CD8-positive, alpha-beta memory T cell (primary cell): ENCODE measurements around the gene POLE. TPM values are rescaled to one million over a fixed set of nuclear protein-coding genes. Genes with fewer than 3 reads are reported as not detected.

Experiments
- CTCF ChIA-PET: fragments of 350-600 bp; sonication (Branson Sonifier 250); formaldehyde crosslinking; loops from one replicate; lab custom pipeline; 2021; ENCODE audit warnings: antibody characterized with exemption; lab: Charles Lee
- POLR2A ChIA-PET: fragments of 350-600 bp; sonication (Branson Sonifier 250); formaldehyde crosslinking; loops from one replicate; lab custom pipeline; 2021; ENCODE audit warnings: antibody characterized with exemption; lab: Charles Lee
- DNase-seq, 5 donors: peaks; one replicate each; pipeline versions ENCODE4 v3.0.0 to v3.0.0-alpha.2; 2020 to 2022; ENCODE audit warnings: mixed read lengths in 1 of 5
- H3K27ac ChIP-seq: one replicate; pipeline ENCODE4 v1.7.0; 2013; ENCODE audit warnings: low read depth, mild to moderate bottlenecking, low read length, moderate library complexity
- H3K27me3 ChIP-seq: 2 replicates; pipeline ENCODE4 v1.7.0; 2013; ENCODE audit warnings: low read length, mild to moderate bottlenecking; ENCODE audit not compliant: insufficient read depth, poor library complexity, severe bottlenecking
- H3K36me3 ChIP-seq: 2 replicates; pipeline ENCODE4 v1.7.0; 2013; ENCODE audit warnings: mild to moderate bottlenecking, low read length, moderate library complexity; ENCODE audit not compliant: insufficient read depth
- H3K4me1 ChIP-seq: 2 replicates; pipeline ENCODE4 v1.7.0; 2013; ENCODE audit warnings: mild to moderate bottlenecking, low read length, moderate library complexity; ENCODE audit not compliant: insufficient read depth
- H3K4me3 ChIP-seq: 2 replicates; pipeline ENCODE4 v1.7.0; 2013; ENCODE audit warnings: mild to moderate bottlenecking, low read length
- H3K9me3 ChIP-seq: 2 replicates; pipeline ENCODE4 v1.7.0; 2013; ENCODE audit warnings: mild to moderate bottlenecking, low read length
- H3K27ac Mint-ChIP-seq, 8 donors: one replicate each; pipeline ENCODE4 v1.8.0; 2020 to 2021; ENCODE audit warnings: mixed read lengths in 8 of 8, mild to moderate bottlenecking in 6 of 8, inconsistent platforms in 3 of 8, moderate library complexity in 3 of 8
- H3K27me3 Mint-ChIP-seq, 2 donors: one replicate each; pipeline ENCODE4 v1.8.0; 2020 to 2021; ENCODE audit warnings: mixed read lengths in 2 of 2, mild to moderate bottlenecking in 1 of 2, moderate library complexity in 1 of 2
- H3K36me3 Mint-ChIP-seq, 3 donors: one replicate each; pipeline ENCODE4 v1.8.0; 2020 to 2021; ENCODE audit warnings: mixed read lengths in 3 of 3, inconsistent platforms in 1 of 3, mild to moderate bottlenecking in 1 of 3
- H3K4me1 Mint-ChIP-seq, 3 donors: one replicate each; pipeline ENCODE4 v1.8.0; 2020 to 2021; ENCODE audit warnings: mixed read lengths in 3 of 3, inconsistent platforms in 1 of 3, mild to moderate bottlenecking in 1 of 3
- H3K4me3 Mint-ChIP-seq, 7 donors: one replicate each; pipeline ENCODE4 v1.8.0; 2020 to 2021; ENCODE audit warnings: mixed read lengths in 7 of 7, mild to moderate bottlenecking in 6 of 7, moderate library complexity in 4 of 7, inconsistent platforms in 2 of 7
- H3K9me3 Mint-ChIP-seq, 5 donors: one replicate each; pipeline ENCODE4 v1.8.0; 2020 to 2022; ENCODE audit warnings: mixed read lengths in 5 of 5, mild to moderate bottlenecking in 3 of 5, moderate library complexity in 2 of 5, inconsistent platforms in 1 of 5
- polyA plus RNA-seq: library from polyadenylated mRNA; unstranded; fragments of 300-500 nt; fragmentation: Illumina TruSeq; gene quantifications from one replicate; pipeline ENCODE4 v1.2.3, GENCODE V29; 2021
- total RNA-seq, 2 experiments: library from RNA; stranded (reverse); gene quantifications; one replicate each; pipeline ENCODE4 v1.2.3, GENCODE V29; 2021

Gene POLE
- total and polyA plus RNA-seq, 3 experiments from 2014 or later: 4.2 to 117 (median 109) TPM

DNA sequence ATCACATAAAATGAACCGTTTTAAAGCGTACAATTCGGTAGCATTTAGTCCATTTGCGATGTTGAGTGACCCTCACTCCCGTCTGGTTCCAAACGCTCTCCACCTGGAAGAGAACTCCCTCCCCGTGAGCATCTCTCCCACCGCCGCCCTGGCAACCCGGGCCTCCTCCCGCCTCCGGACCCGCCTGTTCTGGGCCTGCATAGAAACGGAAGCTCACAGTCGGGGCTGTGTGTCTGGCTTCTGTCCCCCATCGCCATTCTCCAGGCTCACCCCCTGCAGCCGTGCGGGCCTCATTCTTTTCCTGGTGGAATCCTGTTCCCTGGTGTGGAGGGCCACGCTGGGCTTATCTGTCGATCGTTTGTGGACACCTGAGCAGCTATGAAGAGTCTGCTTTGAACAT lies 94.1 kb downstream of the POLE start:
- Histone ChIP-seq H3K27ac (no peak overlapping the region), H3K4me1 (peaks cover 6% of the 10 kb centered on the region), H3K4me3 (no peak overlapping the region), H3K27me3 (peaks cover 4% of the 10 kb centered on the region), H3K9me3 (no peaks in the 10 kb centered on the region), H3K36me3 (no peaks in the 10 kb centered on the region)
- H3K4me1 Mint-ChIP-seq: peaks cover 7 to 15% (median 8%) of the 10 kb centered on the region in 3 donors
- no peak for DNase-seq
- H3K27ac Mint-ChIP-seq: no peak overlapping the region
- H3K36me3 Mint-ChIP-seq: no peaks in the 10 kb centered on the region
- no peaks in the 10 kb centered on the region for H3K9me3 Mint-ChIP-seq
- H3K4me3 Mint-ChIP-seq: no peak overlapping the region
- POLR2A ChIA-PET: interaction anchor here (0.9 kb wide), 1 partner anchor 681 kb away, joined by 5 read pairs; no protein-coding TSS in a partner anchor
- CTCF ChIA-PET: no interaction called here
- H3K27me3 Mint-ChIP-seq: peaks cover 8 to 33% of the 10 kb centered on the region in 2 donors

DNA sequence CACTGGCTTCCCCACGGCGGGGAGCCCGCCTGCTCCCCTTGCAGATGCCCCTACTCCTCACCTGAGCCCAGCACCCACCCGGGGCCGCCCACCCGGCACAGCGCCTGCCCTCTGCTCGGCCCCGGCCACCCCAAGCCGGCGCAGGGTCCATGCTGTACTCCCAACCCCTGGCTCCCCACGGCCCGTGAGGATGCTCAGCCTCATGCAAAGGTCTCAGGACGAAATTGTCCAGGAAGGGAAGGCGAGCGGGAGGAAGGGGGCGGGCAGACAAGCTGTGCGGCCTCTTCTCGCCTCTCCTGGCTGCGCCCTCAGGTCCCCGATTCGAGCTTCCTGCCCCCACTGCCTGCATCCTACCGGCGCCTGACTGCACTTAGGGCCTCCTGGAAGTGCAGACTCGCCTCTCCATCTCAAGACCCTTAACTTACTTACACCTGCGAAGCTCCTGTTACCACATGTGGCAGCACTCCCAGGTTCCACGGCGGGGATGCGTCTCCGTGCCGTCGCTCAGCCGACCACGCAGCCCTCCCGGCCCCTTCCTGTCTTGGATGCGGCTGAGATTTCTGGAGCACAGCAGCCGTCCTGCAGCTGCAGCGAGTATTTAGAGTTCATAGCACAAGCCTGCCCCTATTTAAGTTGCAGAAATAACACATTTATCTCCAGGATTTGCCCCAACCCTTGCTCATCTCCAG lies 94.7 kb downstream of the POLE start:
- POLR2A ChIA-PET: interaction anchor here (0.9 kb wide), 1 partner anchor 681 kb away, joined by 5 read pairs; no protein-coding TSS in a partner anchor

DNA sequence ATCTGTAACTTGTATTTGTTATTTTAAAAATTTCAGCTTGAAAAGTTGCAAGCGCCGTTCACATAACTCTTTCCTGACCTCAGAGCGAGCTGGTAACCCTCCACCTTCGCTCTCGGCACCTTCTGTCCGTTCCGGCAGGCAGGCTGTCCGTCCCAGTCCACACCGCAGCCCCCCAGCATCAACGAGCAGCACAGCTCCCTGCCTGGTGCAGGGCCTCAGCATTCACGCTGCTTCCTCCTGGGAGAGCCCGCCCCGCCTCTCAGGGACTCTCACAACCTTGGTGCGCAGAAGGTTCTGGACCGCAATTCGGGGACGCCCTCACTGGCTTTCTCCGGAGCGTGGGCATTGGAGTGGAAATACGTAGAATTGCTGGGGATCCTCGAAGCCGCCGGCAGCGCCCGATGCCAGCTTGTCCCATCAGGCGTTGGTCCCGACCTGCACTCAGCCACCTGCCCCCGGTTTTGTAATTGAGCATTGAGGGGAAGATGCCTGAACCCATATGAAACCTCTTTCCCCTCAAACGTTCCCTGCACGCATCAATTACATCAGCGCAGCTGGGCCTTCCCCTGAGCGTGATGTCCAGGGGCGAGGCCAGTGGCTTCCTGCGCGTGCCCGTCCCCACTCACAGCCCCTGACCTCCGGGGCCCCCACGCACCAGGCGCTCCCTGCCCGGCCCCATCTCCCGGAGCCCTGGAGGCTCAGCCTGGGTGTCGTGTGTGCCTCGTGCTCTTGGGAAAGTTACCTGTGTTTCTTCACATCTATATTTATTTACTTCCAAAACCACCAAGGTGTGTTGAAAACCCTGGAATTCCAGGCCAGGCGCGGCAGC lies 95.8 kb downstream of the POLE start:
- Mint-ChIP-seq H3K27ac (no peak overlapping the region), H3K27me3 (peaks cover 3 to 23% of the 10 kb centered on the region in 2 donors), H3K4me1 (peaks cover 0 to 6% (median 2%) of the 10 kb centered on the region in 3 donors), H3K4me3 (no peak overlapping the region), H3K36me3 (no peaks in the 10 kb centered on the region), H3K9me3 (no peaks in the 10 kb centered on the region)
- CTCF ChIA-PET: no interaction called here
- DNase-seq: peak in 1 of 5 donors; percentile 43
- H3K27ac ChIP-seq: no peak overlapping the region
- no peak overlapping the region for H3K4me3 ChIP-seq
- POLR2A ChIA-PET: no interaction called here
- no peaks in the 10 kb centered on the region for H3K9me3 ChIP-seq
- H3K36me3 ChIP-seq: no peaks in the 10 kb centered on the region
- H3K4me1 ChIP-seq: no peaks in the 10 kb centered on the region
- no peaks in the 10 kb centered on the region for H3K27me3 ChIP-seq

More for the DNA sequence above, 94.7 kb downstream of the POLE start:
- peaks cover 2% of the 10 kb centered on the region for H3K27me3 ChIP-seq
- DNase-seq: peak in 1 of 5 donors; percentile 43
- CTCF ChIA-PET: no interaction called here
- Mint-ChIP-seq H3K4me1 (peaks cover 3 to 10% (median 5%) of the 10 kb centered on the region in 3 donors), H3K27me3 (peaks cover 5 to 30% of the 10 kb centered on the region in 2 donors), H3K36me3 (no peaks in the 10 kb centered on the region), H3K9me3 (no peaks in the 10 kb centered on the region), H3K27ac (no peak overlapping the region), H3K4me3 (no peak overlapping the region)
- no peak overlapping the region for H3K4me3 ChIP-seq
- H3K4me1 ChIP-seq: peaks cover 4% of the 10 kb centered on the region
- no peaks in the 10 kb centered on the region for H3K36me3 ChIP-seq
- H3K27ac ChIP-seq: no peak overlapping the region
- no peaks in the 10 kb centered on the region for H3K9me3 ChIP-seq

DNA sequence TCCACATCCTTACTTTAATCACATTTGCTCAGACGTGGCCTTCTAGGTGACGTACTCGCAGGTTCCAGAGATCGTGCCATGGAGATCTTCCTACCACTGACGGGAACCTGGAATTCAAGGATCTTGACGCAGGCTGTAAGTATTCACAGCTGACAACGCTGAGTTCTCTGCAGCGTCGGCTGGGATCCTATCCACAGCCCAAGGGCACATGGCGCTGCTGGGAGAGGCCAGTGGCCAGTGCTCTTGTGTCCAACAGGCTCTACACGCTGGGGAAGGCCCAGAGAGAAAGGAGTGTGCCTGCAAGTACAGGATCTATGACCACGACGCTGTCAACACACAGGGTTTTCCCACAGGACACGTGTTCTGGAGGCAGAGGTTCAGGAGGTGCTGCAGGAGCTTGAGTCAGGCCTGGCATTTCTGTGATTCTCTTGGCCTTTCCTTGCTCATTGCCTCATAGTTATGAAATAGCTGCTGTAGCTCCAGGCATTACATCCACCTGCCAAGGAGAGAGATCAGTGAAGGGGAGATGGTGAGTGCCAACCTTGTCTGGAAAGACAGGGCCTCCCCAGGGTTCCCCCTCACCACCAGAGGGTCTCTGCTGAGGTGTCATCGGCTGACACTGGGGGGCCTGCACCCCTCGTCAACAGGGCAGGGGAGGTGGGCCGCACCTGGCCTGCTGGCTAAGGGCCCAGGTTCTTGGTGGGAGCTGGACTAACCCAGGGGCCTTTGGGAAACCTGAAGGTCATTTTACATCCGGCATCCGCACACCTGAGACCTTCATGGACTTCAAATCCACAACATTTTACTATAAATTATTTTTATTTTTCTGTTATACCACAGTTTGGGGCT lies 98.1 kb downstream of the POLE start:
- Histone ChIP-seq H3K27me3 (no peaks in the 10 kb centered on the region), H3K36me3 (no peaks in the 10 kb centered on the region), H3K9me3 (no peaks in the 10 kb centered on the region), H3K27ac (no peak overlapping the region), H3K4me1 (no peaks in the 10 kb centered on the region), H3K4me3 (no peak overlapping the region)
- H3K27me3 Mint-ChIP-seq: peaks cover 3 to 11% of the 10 kb centered on the region in 2 donors
- no peak overlapping the region for H3K27ac Mint-ChIP-seq
- ChIA-PET POLR2A (no interaction called here), CTCF (no interaction called here)
- H3K9me3 Mint-ChIP-seq: no peaks in the 10 kb centered on the region
- H3K4me1 Mint-ChIP-seq: peaks cover 0 to 5% (median 2%) of the 10 kb centered on the region in 3 donors
- DNase-seq: peak in 1 of 5 donors; percentile 31
- peaks cover 0 to 4% (median under 1%) of the 10 kb centered on the region in 3 donors for H3K36me3 Mint-ChIP-seq
- H3K4me3 Mint-ChIP-seq: no peak overlapping the region

DNA sequence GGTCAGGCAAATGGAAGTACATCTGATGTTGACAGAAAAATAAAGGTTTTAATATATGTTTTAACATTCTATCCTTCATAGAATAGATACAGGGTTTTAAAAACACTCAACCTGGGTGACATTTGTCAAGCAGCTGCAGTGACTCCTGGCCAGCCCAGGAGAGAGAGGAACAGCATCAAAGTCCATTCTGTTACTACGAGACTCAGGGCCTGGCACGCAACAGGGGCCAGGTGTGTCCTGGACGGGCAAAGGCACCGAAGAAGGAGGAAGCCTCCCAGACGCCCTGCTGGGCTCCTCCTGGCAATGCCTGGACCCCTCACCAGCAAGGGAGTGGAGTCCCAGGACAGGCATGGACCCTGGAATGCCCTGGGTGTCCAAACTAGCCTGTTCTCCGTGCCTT lies 98.8 kb downstream of the POLE start:
- Histone ChIP-seq H3K4me3 (no peak overlapping the region), H3K4me1 (no peaks in the 10 kb centered on the region), H3K36me3 (no peaks in the 10 kb centered on the region), H3K27me3 (no peaks in the 10 kb centered on the region), H3K9me3 (no peaks in the 10 kb centered on the region), H3K27ac (no peak overlapping the region)
- ChIA-PET POLR2A (no interaction called here), CTCF (no interaction called here)
- Mint-ChIP-seq H3K27ac (no peak overlapping the region), H3K27me3 (peaks cover 3 to 6% of the 10 kb centered on the region in 2 donors), H3K9me3 (no peaks in the 10 kb centered on the region), H3K4me3 (no peak overlapping the region), H3K4me1 (no peaks in the 10 kb centered on the region), H3K36me3 (peaks cover 0 to 8% (median 3%) of the 10 kb centered on the region in 3 donors)
- DNase-seq: no peak

DNA sequence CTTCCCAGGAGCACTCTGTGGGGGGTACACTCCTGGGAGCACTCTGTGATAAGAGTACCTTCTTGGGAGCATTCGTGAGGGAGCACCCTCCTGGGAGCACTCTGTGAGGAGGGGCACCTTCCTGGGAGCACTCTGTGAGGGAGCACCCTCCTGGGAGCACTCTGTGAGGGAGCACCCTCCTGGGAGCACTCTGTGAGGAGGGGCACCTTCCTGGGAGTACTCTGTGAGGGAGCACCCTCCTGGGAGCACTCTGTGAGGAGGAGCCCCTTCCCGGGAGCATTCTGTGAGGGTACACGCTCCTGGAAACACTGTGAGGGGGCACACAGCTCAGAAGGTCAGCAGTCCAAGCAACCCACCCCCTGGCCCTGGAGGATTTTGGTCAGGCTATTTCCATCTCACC lies 99.4 kb downstream of the POLE start:
- no peak overlapping the region for H3K4me3 ChIP-seq
- ChIA-PET POLR2A (no interaction called here), CTCF (no interaction called here)
- H3K9me3 Mint-ChIP-seq: no peaks in the 10 kb centered on the region
- H3K27me3 ChIP-seq: no peaks in the 10 kb centered on the region
- H3K36me3 ChIP-seq: no peaks in the 10 kb centered on the region
- no peaks in the 10 kb centered on the region for H3K9me3 ChIP-seq
- H3K36me3 Mint-ChIP-seq: peaks cover 0 to 8% (median 3%) of the 10 kb centered on the region in 3 donors
- no peak for DNase-seq
- H3K27me3 Mint-ChIP-seq: peaks cover 3 to 4% of the 10 kb centered on the region in 2 donors
- H3K4me1 ChIP-seq: no peaks in the 10 kb centered on the region
- no peak overlapping the region for H3K27ac Mint-ChIP-seq
- no peak overlapping the region for H3K27ac ChIP-seq
- H3K4me1 Mint-ChIP-seq: no peaks in the 10 kb centered on the region
- no peak overlapping the region for H3K4me3 Mint-ChIP-seq

DNA sequence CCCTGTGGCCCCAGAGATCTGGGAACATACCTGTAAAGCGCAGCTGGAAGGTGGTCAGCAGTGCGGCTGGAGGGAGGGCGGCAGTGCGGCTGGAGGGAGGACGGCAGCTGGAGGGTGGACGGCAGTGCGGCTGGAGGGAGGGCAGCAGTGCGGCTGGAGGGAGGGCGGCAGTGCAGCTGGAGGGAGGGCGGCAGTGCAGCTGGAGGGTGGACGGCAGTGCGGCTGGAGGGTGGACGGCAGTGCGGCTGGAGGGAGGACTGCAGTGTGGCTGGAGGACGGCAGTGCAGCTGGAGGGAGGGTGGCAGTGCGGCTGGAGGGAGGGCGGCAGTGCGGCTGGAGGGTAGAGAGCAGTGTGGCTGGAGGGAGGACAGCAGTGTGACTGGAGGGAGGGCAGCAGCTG lies 100.2 kb downstream of the POLE start:
- ChIA-PET POLR2A (no interaction called here), CTCF (no interaction called here)
- Mint-ChIP-seq H3K36me3 (peaks cover 0 to 8% (median 3%) of the 10 kb centered on the region in 3 donors), H3K9me3 (no peaks in the 10 kb centered on the region), H3K27ac (no peak overlapping the region), H3K4me1 (no peaks in the 10 kb centered on the region), H3K27me3 (no peaks in the 10 kb centered on the region), H3K4me3 (no peak overlapping the region)
- H3K36me3 ChIP-seq: no peaks in the 10 kb centered on the region
- no peak overlapping the region for H3K27ac ChIP-seq
- no peaks in the 10 kb centered on the region for H3K9me3 ChIP-seq
- no peaks in the 10 kb centered on the region for H3K27me3 ChIP-seq
- no peak for DNase-seq
- no peak overlapping the region for H3K4me3 ChIP-seq
- no peaks in the 10 kb centered on the region for H3K4me1 ChIP-seq
